T1000 (cell line): ENCODE data around the gene ROR1.
A peak's percentile ranks its signal among the peaks of the same experiment; 100 is the strongest.
"Not testable (repeated sequence)": the region's sequence is repeated elsewhere in the genome, so short reads cannot be mapped to it uniquely, and the experiment has no call there.

Experiments
- DNase-seq: peaks from one replicate; lab custom pipeline; 2025; ENCODE audit warnings: mixed read lengths; lab: John Stamatoyannopoulos, UW

ROR1 gene

GRCh38 chr1:63758791-63759190 lies 15.0 kb upstream of the ROR1 start:
- DNase-seq = no peak

- DNase-seq = no peak
These were observed 14.0 kb upstream of the ROR1 start for GRCh38 chr1:63759778-63760177.

GRCh38 chr1:63770381-63770780 lies 3.4 kb upstream of the ROR1 start:
- DNase-seq = no peak

DNA sequence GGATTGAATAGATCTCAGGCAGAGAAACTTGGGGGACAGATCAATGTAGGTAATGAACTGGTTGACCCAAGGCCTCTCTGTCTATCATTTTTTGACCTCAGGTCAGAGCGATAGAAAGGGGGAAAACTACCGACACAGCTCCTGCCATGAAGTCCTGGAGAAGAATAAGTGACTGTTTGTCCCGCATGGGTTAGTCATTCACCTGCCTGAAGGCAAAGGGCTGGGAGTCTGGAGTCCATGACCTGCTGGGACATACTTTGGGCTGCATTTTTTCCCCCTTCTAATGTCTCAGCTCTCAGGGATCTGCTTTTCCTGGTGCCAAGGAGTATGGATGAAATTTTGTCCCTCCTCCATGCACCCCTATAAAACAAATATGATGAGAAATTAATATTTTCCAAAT lies 1.6 kb upstream of the ROR1 start:
- DNase-seq = no peak

DNA sequence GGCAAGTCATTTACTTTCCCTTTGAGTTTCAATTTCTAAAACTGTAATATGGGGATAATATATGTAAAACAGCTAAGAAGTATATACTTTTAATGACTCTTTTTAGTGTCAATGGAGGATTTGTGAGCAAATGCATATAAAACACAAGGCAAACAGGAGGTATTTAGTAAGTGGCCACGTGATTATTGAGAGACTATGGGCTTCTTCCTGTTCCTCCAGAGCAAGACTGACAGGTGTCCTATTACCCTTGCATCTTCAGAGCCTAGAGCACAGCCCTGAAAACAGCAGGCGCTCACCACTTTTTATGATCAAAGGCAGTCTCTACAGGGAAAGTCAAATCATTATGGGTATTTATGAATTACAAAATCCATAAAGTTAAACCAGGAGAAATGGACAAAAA lies 941 bp upstream of the ROR1 start:
- DNase-seq = no peak

GRCh38 chr1:63773496-63773814 lies 362 bp upstream of the ROR1 start:
- no peak for DNase-seq

- peak; percentile 34 for DNase-seq
These were observed 1.0 kb downstream of the ROR1 start for GRCh38 chr1:63774617-63775417.

DNA sequence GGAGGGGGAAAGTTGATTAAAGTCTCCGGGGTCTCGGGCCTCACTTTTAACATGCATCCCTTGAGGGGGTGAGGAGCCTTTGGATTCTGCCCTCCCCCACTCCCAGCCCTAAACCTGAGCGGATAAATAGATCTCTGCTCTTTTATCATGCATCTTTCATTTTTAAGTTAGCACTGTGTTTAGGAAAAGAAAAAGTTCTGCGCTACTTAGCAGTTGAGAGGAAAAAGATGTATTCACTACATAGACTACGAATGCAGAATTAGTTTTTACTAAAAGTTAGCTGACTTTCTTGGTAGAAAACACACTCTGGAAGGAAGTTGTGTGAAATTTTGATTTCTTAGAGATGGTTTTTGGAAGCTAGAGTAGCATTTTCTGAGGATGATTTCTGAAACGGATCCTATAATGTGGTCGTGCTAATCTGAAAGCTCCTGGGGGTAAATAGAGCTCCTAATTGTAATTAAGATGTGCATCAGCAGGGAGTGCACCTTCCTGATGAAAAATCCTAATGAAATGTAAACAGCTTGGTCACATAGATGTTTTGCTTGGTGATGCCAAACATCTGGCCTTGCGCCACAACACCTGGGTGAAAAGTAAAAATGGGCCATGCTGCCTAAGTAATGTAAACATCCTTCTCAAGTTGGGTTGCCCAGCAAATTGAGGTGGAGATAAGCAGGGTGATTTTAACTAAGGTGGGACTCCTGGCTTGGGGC lies 1.8 kb downstream of the ROR1 start:
- no peak for DNase-seq

GRCh38 chr1:63777286-63777685 lies 3.5 kb downstream of the ROR1 start:
- DNase-seq = no peak

GRCh38 chr1:63777965-63778880 lies 4.4 kb downstream of the ROR1 start:
- no peak for DNase-seq

DNA sequence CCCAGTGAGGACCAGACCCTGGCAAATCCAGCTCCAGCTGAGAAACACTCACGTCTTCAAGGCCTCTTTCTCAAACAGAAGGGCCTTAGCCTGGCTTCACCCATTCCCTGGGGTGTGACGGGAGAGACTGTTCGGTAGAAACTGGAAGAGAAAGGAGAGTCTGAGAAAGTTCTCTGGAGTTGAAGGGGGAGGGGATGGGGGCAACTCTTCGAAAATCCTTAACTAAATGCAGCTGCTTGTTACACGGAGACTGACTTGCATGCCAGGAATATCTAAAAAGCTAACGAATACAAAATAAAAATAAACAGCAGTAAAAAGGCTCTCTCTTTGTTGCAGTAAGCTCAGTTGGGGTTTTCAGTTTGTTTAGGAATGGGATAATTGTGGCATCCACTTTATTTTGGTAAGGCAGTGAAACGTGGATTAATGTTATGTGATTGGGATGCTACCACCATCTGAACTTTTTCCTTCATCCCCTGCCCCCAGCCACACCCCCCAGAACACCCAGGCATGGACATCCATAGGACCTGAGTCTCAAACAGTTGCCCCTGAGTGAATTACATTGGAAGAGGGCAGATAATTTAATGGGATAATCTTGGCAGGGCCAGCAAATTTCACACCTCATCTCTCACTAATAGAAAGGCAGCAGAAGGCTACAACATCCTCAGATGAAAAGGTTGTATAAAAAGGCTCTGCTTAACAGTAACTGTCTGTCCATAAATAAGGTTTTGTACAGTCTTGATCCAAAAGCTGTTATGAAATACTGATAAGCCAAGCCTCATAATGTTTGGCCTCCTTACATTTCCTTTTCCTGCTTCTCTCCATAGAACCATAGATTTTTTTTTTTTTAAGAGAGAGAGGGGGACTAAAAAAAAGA lies 5.8 kb downstream of the ROR1 start:
- DNase-seq = no peak

- no peak for DNase-seq
These were observed 6.7 kb downstream of the ROR1 start for GRCh38 chr1:63780565-63780964.

DNA sequence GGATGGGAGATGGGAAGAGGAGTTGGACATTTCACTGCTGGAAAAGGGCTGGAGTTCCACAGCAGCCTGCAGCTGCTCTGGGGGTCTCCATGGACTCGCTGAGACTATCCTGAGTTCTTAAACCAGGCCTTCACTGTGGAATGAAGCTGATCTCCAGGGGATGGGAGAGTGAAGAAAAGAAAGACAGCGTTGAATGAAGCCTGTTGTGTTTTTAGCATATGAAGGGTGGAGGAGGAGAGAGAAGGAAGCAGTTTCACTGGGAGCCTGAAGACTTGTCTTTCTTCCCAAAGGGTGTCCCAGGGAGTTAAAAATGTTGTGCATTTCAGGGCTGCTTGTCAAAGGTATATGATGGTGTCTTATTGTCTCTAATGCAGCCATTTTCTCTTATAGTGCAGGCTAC lies 9.2 kb downstream of the ROR1 start:
- no peak for DNase-seq

- DNase-seq = no peak
These were observed 10.3 kb downstream of the ROR1 start for GRCh38 chr1:63784083-63784482.

DNA sequence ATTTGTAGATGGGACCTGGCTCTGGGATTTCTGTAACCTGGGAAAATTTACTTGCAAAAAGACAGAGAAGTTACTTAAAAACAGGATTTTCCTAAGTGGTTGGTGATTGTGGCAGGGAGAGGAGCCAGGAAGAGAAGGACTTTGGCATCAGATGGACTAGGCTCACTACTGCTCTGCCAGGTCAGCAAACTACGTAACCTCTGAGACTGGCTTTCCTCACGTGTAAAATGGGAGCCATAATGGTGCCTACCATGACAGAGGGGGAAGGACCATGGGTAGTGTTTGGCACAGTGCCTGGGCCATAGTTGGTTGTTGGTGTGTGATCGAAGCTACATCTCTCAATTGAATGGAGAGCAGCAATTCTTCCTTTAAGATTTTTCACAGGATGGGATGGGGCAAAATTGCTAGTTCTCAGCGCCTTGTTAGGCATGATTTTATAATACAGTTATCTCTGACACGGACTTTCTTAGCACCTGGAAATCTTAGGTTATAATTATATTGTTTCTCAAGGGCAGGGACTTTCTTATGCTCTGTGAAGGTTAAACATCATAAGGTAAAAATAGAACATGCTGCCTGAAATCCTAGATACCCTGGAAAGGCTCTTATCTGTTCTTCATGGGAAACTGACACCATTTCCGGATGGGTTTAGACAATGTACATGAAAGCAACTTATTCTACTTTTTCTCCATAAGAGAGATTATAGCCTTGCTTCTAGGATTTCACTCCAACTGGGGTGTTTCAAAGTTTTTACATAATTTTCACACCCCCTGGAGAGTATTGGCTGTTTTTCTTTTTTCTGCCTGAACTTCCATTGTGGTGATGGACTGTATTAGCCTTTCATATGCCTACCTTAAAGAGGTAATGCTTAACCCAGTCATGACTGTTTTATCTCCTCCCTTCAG lies 10.9 kb downstream of the ROR1 start:
- DNase-seq = no peak

- DNase-seq = not testable (repeated sequence)
These were observed 13.5 kb downstream of the ROR1 start for GRCh38 chr1:63787270-63787669.

DNA sequence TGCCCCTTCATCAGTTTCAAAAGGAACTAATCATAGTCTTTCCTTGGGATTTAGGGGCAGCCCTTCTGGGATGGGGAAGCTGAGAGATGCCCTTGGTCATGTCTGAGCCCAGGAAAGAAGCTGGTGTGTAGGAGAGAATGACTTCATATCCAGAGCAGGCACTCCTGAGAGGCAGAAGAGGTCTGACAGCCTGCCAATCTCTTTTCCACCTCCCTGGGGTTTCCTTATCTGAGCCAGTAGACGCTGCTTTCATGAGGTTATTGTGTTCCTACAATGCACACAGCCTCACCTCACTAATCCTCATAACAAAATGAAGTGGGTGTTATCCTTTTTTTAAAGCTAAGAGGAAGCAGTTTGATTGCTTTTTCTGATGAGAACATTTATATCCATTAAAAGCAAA lies 14.1 kb downstream of the ROR1 start:
- no peak for DNase-seq

- no peak for DNase-seq
These were observed 16.2 kb downstream of the ROR1 start for GRCh38 chr1:63789856-63790605.

GRCh38 chr1:63790989-63791388 lies 17.2 kb downstream of the ROR1 start:
- no peak for DNase-seq

DNA sequence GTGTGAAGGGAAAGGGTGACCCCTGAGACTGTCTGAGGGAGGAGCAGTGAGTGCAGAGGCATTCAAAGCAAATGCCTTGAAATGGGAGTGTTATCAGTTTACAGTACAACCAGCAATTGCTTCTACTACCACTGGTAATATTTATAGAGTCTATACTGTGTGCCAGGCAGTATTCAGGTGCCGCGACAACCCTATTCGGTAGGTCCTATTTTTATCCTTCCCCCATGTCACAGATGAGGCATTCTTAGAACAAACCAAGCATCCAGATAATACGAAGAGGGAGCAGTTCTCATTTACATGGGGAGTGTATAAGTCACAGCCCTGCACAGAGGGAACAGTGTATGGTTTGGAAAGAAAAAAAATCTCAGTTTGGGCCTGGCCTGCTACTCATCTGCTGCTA lies 18.3 kb downstream of the ROR1 start:
- DNase-seq = no peak
